ENCODE measurements around the gene LRCOL1. TPM values are rescaled to one million over a fixed set of nuclear protein-coding genes. Genes with fewer than 3 reads are reported as not detected.

The LRCOL1 gene
- total RNA-seq, 1 experiment from 2014 or later: not detected

DNA sequence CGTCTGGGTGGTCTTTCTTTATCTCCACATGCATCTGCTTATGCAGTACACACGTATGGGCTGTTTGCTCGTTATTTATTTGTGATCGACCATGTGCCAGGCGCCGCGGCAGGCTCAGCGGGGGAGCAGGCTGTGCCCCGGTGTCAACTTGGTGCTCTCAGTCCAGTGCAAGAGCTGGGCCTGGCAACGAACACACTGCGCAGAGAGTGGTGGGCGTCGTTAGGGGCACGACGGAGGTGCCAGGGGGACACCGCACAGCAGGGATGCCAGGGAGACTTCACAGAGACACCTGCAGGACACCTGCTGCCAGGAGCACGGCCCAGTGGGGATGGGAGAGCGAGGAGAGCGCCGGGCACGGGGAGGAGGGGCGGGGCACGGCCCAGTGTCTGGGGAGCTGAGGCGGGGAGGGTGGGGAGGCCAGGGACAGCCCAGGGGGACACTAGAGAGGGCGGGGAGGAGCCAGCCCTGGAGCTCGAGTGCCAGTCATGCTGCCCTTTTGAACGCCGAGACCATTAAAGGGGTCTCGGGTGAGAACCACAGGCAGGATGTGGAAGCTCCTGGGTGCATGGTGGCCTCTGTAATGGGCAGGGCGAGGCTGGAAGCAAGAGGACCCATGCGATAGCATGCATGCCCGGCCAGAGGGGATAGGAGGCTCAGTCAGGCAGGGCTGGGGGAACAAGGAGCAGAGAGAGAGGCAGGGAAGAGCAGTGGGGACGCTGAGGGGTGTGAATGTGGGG is 652 bp upstream of the LRCOL1 start:
- Histone ChIP-seq H3K27ac (ENCODE audit: low read length) (no peak overlapping the region), H2AFZ (ENCODE audit: low read length) (no peak overlapping the region), H3K36me3 (ENCODE audit: insufficient read depth, low read length) (no peaks in the 10 kb centered on the region), H3K4me3 (ENCODE audit: low read length) (no peak overlapping the region), H3K27me3 (ENCODE audit: low read length) (no peaks in the 10 kb centered on the region), H3K9ac (ENCODE audit: low read length) (no peak overlapping the region), H3K4me1 (ENCODE audit: low read length) (no peaks in the 10 kb centered on the region), H3K9me2 (replicated peaks; ENCODE audit: insufficient read depth, low read length) (no peaks in the 10 kb centered on the region), H3K79me2 (ENCODE audit: low read length) (no peaks in the 10 kb centered on the region), H3K9me3 (ENCODE audit: low read length) (peaks cover 11% of the 10 kb centered on the region), H3K4me2 (ENCODE audit: low read depth, low read length, poor library complexity, severe bottlenecking) (no peak overlapping the region), H4K20me1 (ENCODE audit: insufficient read depth, low read depth, low read length) (no peaks in the 10 kb centered on the region)
- no peak for DNase-seq

DNA sequence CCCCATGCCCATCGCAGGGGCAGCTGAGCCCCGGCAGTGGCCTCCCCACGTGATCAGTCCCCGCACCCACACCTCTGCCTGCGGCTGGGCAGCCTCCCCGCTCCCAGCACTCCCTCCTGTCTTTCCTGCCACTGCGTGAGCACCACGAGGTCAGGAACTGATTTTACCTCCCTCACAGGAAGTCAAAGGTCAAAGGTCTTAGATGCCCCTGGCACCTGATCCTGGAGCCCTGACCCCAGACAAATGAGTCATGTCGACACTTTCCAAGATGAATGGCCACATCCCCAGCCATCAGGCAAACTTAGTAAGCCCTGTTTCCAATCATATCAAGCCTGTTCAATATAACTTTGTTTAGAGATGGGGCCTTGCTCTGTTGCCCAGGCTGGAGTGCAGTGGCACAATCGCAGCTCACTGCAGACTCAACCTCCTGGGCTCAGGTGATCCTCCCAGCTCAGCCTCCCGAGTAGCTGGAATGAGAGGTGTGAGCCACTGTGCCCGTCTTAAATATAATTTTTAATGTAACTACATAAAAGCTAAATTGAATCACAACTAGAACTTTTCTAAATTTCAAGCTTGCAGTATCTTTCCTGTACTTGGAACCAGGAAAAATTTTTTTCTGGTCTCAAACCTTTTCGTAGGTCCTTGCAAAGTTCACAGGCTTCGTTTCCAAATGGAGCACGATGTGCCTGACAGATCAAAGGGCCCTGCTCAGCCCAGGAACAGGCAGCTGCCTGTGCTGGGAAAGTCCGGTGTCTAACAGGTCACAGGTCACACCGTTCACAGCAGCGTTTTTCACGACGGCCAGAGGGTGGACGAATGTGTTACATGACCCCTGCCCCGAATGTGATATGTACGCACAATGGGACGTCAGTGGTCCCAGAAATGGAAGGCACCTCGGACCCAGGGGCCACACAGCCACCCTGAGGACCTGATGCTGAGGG is 1.9 kb downstream of the LRCOL1 start:
- Histone ChIP-seq H3K27me3 (ENCODE audit: low read length) (no peaks in the 10 kb centered on the region), H2AFZ (ENCODE audit: low read length) (no peak overlapping the region), H3K9me2 (replicated peaks; ENCODE audit: insufficient read depth, low read length) (no peaks in the 10 kb centered on the region), H3K79me2 (ENCODE audit: low read length) (no peaks in the 10 kb centered on the region), H3K4me3 (ENCODE audit: low read length) (no peak overlapping the region), H3K9me3 (ENCODE audit: low read length) (peaks cover 11% of the 10 kb centered on the region), H3K36me3 (ENCODE audit: insufficient read depth, low read length) (no peaks in the 10 kb centered on the region), H3K4me1 (ENCODE audit: low read length) (no peaks in the 10 kb centered on the region), H3K4me2 (ENCODE audit: low read depth, low read length, poor library complexity, severe bottlenecking) (no peak overlapping the region), H4K20me1 (ENCODE audit: insufficient read depth, low read depth, low read length) (no peaks in the 10 kb centered on the region), H3K9ac (ENCODE audit: low read length) (no peak overlapping the region), H3K27ac (ENCODE audit: low read length) (no peak overlapping the region)
- no peak for DNase-seq

DNA sequence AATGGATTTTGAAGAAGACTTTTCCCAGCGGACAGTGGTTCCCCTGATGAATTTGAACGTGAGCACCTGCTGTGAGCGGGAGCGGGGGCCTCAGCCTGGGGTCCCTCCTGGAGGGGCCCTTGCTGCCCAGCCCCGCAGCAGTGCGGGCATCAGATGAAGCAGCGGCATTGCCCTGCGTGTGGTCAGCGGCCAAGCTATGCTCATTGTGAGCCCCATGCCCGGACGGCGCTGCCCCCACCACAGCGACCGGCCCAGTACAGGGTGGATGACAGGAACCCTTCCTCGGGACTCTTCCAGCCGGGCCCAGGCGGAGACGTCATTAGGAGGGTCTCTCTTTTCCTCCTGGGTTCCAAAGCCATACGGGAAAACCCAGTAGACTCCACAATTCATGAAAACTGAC is 3.5 kb downstream of the LRCOL1 start:
- no peaks in the 10 kb centered on the region for H3K9me2 ChIP-seq (replicated peaks; ENCODE audit: insufficient read depth, low read length)
- no peaks in the 10 kb centered on the region for H3K4me1 ChIP-seq (ENCODE audit: low read length)
- no peak overlapping the region for H3K4me2 ChIP-seq (ENCODE audit: low read depth, low read length, poor library complexity, severe bottlenecking)
- no peaks in the 10 kb centered on the region for H4K20me1 ChIP-seq (ENCODE audit: insufficient read depth, low read depth, low read length)
- no peak for DNase-seq
- H3K9ac ChIP-seq (ENCODE audit: low read length): no peak overlapping the region
- H3K79me2 ChIP-seq (ENCODE audit: low read length): no peaks in the 10 kb centered on the region
- H2AFZ ChIP-seq (ENCODE audit: low read length): no peak overlapping the region
- no peaks in the 10 kb centered on the region for H3K27me3 ChIP-seq (ENCODE audit: low read length)
- H3K4me3 ChIP-seq (ENCODE audit: low read length): no peak overlapping the region
- no peak overlapping the region for H3K27ac ChIP-seq (ENCODE audit: low read length)
- H3K36me3 ChIP-seq (ENCODE audit: insufficient read depth, low read length): no peaks in the 10 kb centered on the region
- peaks cover 6% of the 10 kb centered on the region for H3K9me3 ChIP-seq (ENCODE audit: low read length)

DNA sequence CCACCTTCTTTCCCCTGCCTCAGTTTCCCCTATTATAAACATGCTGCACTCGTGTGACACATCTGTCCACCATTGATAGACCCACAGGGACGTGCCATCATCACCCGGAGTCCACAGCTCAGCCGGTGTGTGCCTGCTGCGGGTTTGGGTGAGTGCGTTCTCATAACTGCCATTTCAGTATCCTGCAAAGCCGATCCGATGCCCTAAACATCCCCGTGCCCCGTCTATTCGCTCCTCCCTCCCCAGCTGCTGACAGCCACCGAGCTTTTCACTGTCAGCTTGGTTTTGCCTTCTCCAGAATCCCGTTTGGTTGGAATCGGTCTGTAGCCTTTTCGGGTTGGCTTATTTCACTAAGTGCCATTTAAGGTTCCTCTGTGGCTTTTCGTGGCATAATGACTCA is 3.9 kb downstream of the LRCOL1 start:
- Histone ChIP-seq H3K36me3 (ENCODE audit: insufficient read depth, low read length) (no peaks in the 10 kb centered on the region), H3K79me2 (ENCODE audit: low read length) (no peaks in the 10 kb centered on the region), H3K27ac (ENCODE audit: low read length) (no peak overlapping the region), H3K4me1 (ENCODE audit: low read length) (no peaks in the 10 kb centered on the region), H2AFZ (ENCODE audit: low read length) (no peak overlapping the region), H3K27me3 (ENCODE audit: low read length) (no peaks in the 10 kb centered on the region), H3K9ac (ENCODE audit: low read length) (no peak overlapping the region), H3K9me2 (replicated peaks; ENCODE audit: insufficient read depth, low read length) (no peaks in the 10 kb centered on the region), H3K4me2 (ENCODE audit: low read depth, low read length, poor library complexity, severe bottlenecking) (no peak overlapping the region), H3K4me3 (ENCODE audit: low read length) (no peak overlapping the region), H4K20me1 (ENCODE audit: insufficient read depth, low read depth, low read length) (no peaks in the 10 kb centered on the region), H3K9me3 (ENCODE audit: low read length) (peaks cover under 1% of the 10 kb centered on the region; the same call in 1 of the 2 replicates)
- DNase-seq: no peak

DNA sequence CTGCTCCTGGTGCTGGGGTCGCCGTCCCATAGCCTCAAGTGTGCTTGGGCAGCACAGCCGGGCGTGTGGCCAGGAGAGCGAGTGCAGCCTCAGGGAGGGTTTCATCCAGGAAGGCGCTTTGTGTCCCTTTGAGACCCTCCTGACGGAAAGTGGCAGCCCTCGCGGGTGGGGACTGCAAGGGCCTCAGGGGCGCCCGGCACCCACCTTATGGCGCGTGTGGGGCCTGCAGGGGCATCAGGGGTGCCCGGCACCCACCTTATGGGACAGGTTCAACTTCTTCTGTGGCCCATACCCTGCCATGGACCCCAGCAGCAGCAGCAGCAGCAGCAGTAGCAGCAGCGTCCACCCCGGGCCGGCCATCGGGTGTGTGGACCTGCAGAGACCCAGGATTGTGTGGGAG is 4.5 kb downstream of the LRCOL1 start:
- H3K27me3 ChIP-seq (ENCODE audit: low read length): no peaks in the 10 kb centered on the region
- no peaks in the 10 kb centered on the region for H3K79me2 ChIP-seq (ENCODE audit: low read length)
- H3K36me3 ChIP-seq (ENCODE audit: insufficient read depth, low read length): no peaks in the 10 kb centered on the region
- no peaks in the 10 kb centered on the region for H4K20me1 ChIP-seq (ENCODE audit: insufficient read depth, low read depth, low read length)
- H3K27ac ChIP-seq (ENCODE audit: low read length): no peak overlapping the region
- H3K4me1 ChIP-seq (ENCODE audit: low read length): peaks cover 5% of the 10 kb centered on the region
- DNase-seq: no peak
- H3K4me2 ChIP-seq (ENCODE audit: low read depth, low read length, poor library complexity, severe bottlenecking): no peak overlapping the region
- no peak overlapping the region for H2AFZ ChIP-seq (ENCODE audit: low read length)
- H3K9me3 ChIP-seq (ENCODE audit: low read length): no peaks in the 10 kb centered on the region
- H3K9me2 ChIP-seq (replicated peaks; ENCODE audit: insufficient read depth, low read length): no peaks in the 10 kb centered on the region
- H3K4me3 ChIP-seq (ENCODE audit: low read length): no peak overlapping the region
- H3K9ac ChIP-seq (ENCODE audit: low read length): no peak overlapping the region

DNA sequence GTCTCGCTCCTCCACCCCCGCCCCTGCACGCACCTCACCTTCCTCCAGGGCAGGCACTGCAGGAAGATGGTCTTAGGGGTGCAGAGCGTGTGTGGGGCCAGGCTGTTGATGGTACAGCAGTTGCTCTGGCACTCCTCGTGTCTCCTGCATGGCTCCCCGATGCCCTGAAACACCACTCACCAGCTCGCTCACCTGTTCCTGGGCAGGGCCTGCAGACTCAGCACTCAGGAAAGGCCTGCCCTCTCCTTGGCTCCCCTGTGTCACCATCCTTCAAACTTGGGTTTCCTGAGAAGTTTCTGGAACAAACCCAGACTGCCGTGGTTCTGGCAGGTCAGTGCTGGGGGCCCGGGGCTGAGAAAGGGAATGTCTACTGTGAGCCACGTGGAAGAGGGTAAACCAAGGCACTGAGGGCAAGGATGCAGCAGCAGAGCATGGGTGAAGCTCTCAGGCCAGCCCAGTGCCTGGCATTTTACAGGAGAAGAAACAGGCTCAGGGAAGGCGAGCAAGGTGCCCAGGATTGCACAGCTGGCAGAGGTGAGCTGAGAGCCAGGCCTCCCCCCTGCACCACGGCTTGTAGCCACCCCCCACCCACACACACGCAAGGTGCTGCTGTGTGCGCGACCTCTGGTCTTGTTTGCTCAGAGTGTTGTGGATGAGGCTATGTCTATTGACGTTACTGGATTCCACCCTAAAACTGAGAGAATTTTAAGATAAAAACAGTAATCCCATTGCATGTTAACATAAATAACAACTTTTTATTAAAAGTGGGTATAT is 5.5 kb downstream of the LRCOL1 start:
- Histone ChIP-seq H4K20me1 (ENCODE audit: insufficient read depth, low read depth, low read length) (no peaks in the 10 kb centered on the region), H3K4me3 (ENCODE audit: low read length) (no peak overlapping the region), H3K9me3 (ENCODE audit: low read length) (no peaks in the 10 kb centered on the region), H3K4me2 (ENCODE audit: low read depth, low read length, poor library complexity, severe bottlenecking) (no peak overlapping the region), H3K4me1 (ENCODE audit: low read length) (peaks cover 9% of the 10 kb centered on the region), H3K79me2 (ENCODE audit: low read length) (no peaks in the 10 kb centered on the region), H2AFZ (ENCODE audit: low read length) (no peak overlapping the region), H3K9ac (ENCODE audit: low read length) (no peak overlapping the region), H3K27me3 (ENCODE audit: low read length) (no peaks in the 10 kb centered on the region), H3K9me2 (replicated peaks; ENCODE audit: insufficient read depth, low read length) (no peaks in the 10 kb centered on the region), H3K36me3 (ENCODE audit: insufficient read depth, low read length) (no peaks in the 10 kb centered on the region), H3K27ac (ENCODE audit: low read length) (no peak overlapping the region)
- DNase-seq: no peak

DNA sequence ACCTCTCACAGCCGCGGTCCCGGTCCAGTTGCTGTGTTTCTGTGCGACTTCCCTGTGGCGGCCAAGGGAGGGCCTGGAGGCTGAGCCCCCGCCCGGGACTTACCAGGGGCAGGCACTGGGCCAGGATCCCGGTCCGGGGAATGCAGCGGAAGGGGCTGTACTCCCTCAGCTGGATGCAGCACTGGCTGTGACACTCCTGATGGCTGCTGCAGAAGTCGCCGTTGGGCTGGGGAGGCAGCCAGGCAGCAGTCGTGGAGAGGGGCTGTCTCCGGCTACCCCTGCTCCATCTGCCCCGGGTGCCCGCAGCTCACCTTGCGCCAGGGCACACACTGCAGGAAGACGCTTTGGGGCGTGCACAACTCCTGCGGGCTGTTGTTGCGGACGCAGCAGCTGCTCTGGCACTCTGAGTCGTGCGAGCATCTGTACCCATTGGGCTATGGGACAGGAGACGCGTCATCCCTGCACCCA is 6.2 kb downstream of the LRCOL1 start:
- H4K20me1 ChIP-seq (ENCODE audit: insufficient read depth, low read depth, low read length): no peaks in the 10 kb centered on the region
- H3K79me2 ChIP-seq (ENCODE audit: low read length): no peaks in the 10 kb centered on the region
- H3K9ac ChIP-seq (ENCODE audit: low read length): no peak overlapping the region
- no peak overlapping the region for H2AFZ ChIP-seq (ENCODE audit: low read length)
- no peak overlapping the region for H3K4me3 ChIP-seq (ENCODE audit: low read length)
- no peak for DNase-seq
- H3K4me2 ChIP-seq (ENCODE audit: low read depth, low read length, poor library complexity, severe bottlenecking): no peak overlapping the region
- no peak overlapping the region for H3K27ac ChIP-seq (ENCODE audit: low read length)
- no peaks in the 10 kb centered on the region for H3K36me3 ChIP-seq (ENCODE audit: insufficient read depth, low read length)
- H3K27me3 ChIP-seq (ENCODE audit: low read length): no peaks in the 10 kb centered on the region
- peaks cover 9% of the 10 kb centered on the region for H3K4me1 ChIP-seq (ENCODE audit: low read length)
- no peaks in the 10 kb centered on the region for H3K9me3 ChIP-seq (ENCODE audit: low read length)
- no peaks in the 10 kb centered on the region for H3K9me2 ChIP-seq (replicated peaks; ENCODE audit: insufficient read depth, low read length)

Data from Karpas-422 (cell line).